NOMO-1 (cell line): Measurements from ENCODE around the gene SYNPO2L.

Experiments used
- DNase-seq, 2 experiments: peaks; one replicate each; lab custom pipeline; 2025; ENCODE audit not compliant: unreplicated experiment in 2 of 2; lab: John Stamatoyannopoulos, UW

Gene SYNPO2L

DNA sequence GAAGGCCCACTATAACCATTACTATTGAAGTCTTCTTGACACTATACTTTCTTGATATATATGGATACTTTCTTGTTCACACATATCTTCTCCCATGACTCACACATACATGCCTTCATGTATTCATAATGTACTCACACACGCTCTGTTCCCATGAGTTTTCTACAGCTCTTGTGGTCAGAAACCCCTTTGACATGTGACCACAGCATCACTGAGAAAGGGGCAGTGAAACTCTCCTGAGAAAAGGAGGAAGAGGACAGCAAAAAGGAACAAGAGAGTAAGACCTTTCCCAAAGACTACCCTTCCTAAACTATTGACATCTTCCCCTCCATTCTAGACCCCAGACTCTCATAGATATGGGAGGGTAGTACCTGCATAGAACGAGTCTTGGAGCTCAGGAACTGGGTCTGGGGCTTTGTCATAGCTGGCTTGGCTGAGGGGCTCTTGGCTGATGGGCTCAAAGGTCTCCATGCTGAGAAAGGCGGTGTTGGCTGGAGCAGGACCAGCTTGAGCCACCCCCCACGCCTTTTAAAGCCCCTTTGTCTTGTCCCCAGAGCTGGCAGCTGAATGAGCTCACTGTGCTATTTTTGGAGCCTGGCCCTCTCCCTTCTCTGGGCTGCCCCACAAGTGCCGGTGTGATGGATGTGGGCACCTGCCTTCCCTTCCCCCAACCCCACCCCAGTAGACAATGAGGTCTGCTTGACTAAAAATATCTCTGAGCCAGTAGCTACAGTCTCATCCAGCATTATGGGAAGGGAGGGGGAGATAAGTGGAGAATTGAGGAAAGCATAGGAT, 5.1 kb downstream of the SYNPO2L start:
- DNase-seq: peak; percentile 40 to 89

DNA sequence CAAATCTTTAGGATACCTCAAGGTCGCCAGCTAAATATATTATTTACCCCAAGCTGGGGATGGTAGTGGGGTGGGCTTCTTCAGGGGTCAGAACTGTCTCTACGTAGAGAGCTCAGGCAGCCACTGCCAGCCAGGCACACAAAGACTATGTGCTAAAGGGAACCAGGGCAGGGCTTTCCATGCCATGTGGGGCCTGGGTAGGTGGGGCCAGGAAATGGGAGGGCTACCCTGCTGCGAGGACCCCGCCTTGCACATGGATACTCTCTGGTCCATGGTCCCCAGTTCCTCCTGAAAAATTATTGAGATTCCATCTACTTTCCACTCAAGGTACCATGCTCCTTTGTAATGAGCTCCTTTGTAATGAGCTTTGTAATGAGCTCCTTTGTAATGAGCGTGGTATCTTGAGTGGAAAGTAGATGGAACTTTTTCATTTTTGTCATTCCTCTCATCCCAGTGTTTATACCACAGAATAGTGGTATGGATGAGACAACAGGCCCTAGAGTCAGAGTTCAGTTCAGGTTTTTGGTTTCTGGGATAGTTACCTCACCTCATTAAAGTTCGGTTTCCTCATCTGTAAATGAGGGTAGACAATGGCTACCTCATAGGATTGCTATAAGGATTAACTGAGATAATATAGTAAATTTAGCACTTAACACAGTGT, 5.8 kb downstream of the SYNPO2L start:
- DNase-seq: no peak

DNA sequence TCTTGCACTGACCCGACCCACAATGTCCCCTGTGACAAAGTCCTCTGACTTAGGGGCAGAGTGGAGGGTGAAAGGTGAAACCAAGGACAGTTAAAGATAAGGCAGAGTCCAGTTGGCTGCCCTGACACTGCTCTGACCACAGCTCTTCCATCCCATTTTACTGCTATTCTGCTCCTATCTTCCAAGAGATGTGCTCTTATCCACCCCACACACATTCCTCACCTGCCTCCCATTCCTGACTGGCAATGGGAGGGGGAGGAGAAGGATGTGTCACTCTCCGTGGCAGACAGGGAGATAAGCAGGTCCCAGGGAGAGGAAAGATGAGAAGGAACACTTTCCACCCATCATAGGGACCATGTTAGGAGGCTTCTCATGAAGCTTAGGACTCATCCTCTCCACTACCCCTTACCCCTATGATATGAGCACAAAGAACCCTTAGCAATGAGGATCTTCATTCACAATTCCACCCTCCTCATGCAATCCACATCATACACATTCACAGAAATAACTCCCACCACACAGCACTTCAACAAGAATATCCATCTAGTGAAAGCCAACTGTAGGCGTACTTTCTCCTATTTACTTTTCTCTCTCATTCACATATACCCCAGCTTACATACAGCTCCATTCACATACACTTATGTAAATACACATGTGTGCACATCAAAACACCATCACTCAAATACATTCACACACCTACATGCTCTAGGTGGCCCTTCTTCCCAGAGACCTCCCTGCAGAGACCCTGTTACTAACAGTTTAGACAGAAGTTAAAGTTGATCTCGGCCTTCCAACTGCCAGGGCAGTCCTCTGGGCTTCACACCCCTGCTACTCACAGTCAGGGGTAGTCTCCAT, 6.6 kb downstream of the SYNPO2L start:
- no peak for DNase-seq

DNA sequence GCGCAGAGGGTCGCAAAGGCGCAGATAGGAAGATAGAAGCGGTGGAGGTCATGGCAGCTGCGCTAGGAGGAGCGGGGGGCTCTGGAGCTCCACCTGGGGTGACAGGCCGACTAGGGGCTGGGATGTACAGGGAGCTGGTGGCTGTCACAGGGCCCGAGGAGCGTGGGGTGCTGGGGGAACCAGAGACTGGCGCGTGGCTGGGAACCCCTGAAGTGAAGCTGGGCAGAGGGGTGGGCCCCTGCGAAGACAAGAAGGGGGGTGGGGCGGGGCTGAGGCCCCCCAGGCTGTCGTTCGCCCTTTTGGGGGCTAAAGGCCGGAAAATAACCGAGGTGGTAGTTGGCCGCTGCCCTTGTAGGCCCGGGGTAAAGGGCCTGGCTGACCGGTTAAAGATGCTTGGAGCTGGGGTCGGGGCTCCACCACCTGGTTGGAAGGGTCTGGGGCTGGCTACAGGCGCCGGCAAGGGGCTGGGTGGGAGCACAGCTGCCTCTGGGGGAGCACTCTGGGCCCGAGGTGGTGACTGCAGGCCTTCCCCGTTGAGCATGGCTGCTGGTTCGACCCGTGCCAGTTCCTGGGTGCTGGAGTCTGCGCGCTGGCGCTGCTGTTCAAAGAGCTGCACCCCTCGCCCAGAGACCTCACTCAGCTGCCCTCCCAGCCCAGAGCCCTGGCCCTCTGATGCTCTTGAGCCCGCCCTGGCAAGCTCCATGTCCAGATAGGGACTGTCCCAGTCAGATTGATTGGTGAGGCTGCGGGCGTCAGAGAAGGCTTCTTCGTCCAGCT, 7.8 kb downstream of the SYNPO2L start:
- DNase-seq: no peak

DNA sequence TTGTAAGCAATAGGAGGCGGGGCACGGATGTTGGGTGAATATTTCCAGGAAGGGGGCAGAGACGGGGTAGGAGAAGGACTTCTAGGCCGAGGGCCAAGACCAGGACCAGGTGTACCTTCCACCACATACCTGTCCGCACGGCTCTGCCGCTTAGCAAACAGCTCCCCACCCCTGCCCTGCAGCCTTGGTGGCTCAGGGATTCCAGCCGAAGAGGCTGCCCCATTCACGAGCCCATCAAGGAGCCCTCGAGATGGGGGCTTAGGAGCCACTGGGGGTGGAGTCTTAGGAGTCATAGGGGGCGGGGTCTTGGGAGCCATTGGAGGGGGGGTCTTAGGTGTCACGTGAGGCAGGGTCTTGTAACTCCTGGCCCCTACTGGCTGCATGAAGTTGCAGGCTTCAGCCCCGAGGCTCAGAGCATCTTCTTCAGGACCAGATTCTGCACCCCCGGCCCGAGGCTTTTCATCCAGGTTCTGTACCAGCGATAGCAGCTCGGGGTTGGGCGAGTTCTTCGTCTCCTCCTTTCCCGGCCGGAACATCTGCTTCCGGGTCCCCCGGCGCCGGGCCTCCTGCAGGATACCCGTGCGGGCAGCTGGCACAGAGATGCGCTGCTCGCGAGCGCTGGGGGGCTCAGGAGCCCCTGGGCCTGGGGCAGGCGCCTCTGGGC, 8.5 kb downstream of the SYNPO2L start:
- DNase-seq: no peak

DNA sequence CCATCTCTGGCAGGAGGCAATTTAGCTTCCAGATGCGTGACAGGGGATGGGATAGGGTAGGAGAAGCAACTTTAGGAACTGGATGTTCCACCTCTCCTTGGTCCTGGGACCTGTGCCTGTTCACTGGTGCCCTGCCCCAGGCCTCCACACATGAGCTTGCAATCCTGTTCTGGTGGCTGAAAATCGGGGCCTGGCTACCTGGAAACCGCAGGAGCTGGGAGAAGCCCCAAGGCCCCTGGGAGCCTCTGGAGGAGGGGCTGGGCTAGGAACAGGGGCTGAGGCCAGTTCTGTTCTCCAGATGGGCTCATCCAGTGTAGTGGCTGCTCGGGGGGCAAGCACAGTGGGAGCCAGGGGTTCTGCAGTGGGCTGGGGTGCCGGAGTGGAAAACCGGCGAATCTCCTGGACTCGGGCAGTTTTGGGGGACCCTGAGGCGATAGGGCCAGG, 9.2 kb downstream of the SYNPO2L start:
- no peak for DNase-seq

DNA sequence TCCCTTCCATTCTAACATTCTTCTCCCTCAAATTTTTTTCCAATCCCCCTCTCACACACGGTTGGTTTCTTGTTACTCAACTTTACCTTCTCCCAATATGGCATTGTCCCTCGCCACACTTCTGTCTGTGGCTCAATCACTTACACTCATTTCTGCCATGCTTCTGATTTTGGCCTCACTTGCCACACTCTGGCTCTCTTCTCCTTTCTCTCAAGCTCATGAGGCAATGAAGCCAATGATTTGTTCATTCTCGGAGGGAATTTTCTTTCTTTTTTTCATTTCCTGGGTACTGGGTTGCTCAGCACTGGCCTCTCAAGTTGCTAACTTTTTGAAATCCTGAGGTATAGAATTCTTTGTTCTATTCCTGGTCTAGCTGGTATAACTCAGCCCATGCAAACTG, 10.6 kb downstream of the SYNPO2L start:
- DNase-seq: peak; percentile 39 to 42

DNA sequence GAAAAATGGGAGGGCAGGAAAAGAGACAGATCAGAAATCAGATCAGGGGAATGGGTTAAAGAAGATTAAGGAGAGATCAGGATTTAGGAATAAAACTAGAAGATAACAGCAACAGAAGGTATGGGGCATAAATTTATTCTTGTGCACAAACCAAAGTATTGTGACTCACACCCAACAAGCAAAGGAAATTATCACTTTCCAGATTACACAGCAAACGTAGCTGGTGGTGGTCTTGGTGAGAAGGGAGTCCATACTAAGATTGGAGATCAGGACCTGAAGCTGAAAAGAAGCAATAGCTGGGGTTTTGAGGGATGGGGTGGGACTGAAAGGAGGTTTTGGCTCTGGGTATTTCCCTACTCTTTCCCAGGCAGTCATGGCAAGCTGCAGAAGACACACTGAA, 11.1 kb downstream of the SYNPO2L start:
- DNase-seq: no peak

DNA sequence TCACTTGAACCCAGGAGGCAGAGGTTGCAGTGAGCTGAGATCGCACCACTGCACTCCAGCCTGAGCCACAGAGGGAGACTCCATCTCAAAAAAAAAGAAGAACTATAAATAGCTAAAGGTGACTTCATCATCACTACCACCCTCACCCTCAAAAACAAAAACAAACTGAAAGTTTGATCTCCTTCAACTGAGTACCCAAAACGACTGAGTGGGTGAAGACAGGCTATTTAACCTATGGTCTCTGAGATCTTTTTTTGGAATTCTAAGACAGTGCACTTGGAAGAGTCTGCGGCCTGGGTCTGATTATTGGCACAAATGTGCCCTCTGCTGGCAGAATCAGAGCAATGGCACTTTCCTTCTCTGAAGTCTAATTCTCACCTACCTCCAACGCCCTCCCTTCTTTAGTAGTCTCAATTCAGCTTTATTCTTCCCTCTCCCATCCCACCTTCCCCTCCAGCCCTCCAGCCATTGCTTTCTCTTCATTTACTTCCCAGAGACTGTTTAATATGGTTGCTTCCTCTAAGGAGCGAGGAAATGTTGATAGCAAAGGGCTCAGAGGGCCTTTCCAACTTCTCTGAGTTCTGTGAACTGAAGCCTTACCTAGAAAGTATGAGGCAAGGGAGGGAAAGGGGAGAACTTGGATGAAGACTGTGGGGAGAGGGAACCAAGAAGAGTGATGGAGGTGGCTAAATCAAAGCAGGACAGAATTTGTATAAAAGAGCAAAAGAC, 11.7 kb downstream of the SYNPO2L start:
- DNase-seq: peak; percentile 23 to 76

DNA sequence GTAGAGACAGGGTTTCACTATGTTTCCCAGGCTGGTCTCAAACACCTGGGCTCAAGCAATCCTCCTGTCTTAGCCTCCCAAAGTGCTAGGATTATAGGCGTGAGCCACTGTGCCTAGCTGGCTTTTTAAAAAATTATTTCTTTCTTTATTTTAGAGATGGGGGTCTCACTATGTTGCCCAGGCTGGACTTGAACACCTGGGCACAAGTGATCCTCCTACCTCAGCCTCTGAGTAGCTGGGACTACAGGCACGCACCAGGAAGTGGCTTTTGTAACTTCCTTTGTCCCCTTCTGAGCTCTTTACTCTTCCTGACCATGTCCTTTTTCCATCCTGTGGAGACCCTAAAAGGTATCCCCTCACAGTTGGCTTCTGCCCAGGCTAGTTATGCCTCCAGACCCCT, 12.5 kb downstream of the SYNPO2L start:
- DNase-seq: no peak

DNA sequence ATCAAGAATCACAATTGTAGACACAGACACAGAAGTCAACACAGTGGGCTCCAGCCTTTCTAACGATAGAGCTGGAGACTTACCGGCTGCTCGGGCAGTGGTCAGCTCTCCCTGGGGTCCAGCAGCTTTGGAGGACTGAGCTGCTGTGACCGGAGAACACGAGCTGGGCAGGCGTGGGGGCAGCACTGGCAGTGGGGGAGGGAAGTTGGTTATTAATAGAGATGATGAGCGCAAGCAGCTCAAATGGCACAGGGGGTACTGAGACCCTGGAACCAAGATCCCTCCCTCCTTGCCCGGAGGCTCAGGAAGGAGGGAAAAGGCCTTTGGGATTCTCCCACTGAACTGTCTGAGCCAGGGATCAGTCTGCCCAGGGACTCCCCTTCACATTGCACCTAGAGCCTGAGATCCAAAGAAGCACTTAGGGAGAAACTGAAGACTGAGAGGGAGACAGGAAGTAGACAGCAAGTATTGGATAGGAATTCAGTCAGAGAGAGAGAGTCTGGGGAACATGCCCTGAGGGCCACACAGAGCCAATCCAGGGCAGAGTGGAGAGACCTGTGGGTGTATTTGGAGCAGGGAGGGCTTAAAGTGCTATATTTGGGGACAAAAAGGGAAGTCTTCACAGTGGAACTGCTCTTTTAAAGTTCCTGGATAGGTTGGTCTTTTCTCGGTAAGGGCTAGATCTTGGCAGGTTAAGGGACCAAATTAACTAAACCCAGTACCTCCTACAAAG, 14.3 kb downstream of the SYNPO2L start, which contains the start of gene MYOZ1:
MYOZ1 (minus strand) TSS at position 147 of the 733 bp plus-strand sequence. CDS start 1,457 bp downstream, outside the sequence.
- DNase-seq: peak; percentile 10 to 35

DNA sequence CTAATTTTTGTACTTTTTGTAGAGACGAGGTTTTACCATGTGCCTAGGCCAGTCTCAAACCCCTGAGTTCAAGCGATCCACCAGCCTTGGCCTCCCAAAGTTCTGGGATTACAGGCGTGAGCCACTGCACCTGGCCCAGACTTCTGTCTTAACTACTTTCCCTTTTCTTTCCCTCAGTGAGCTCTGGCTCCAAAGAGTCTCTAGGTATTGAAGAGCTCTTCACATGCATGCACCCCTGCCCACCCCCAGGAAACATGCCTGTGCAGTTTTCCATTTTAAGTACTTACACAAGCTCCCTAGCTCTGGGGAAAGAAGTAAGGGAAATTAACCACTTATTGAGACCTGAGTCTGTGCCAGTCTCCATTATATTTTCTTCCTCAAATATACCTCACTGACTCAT, 16.5 kb downstream of the SYNPO2L start:
- DNase-seq: no peak

DNA sequence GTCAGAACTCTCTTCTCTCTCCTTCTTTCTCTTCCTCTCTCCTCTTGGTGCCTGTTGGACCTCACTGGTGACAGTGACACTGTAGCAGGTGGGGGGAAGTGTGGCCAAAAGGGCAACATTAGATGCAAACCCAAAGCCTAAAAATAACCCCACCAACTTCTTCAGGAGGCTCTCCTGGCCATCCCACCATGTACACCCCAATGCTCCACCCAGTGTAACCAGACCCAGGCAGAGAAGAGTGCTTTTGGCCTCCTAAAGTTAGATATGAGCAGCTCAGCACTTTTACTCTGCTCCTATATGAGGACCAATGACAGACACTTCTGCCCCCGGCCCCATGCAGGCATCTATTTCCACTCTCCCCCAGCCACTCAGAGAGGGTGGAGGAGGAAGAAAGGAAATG, 20.0 kb downstream of the SYNPO2L start:
- DNase-seq: no peak

DNA sequence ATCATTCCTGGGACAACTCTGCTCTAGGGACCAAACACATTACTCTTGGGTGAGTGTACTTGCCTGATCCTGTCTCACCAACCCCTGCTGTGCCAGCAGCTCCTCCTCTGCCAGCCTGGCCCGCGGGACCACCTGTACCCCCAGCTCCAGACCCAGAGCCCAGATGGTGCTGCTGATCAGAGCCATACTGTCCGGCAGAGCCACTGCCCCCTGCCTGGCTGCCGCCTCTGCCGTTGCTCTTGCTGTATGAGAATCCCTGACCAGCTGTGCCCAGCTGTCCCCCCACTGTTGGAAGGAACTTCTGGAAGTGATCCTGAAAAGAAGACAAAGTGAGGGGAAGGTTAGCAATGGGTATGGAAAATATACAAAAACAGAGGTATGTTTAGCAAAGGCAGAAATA, 21.4 kb downstream of the SYNPO2L start:
- no peak for DNase-seq

DNA sequence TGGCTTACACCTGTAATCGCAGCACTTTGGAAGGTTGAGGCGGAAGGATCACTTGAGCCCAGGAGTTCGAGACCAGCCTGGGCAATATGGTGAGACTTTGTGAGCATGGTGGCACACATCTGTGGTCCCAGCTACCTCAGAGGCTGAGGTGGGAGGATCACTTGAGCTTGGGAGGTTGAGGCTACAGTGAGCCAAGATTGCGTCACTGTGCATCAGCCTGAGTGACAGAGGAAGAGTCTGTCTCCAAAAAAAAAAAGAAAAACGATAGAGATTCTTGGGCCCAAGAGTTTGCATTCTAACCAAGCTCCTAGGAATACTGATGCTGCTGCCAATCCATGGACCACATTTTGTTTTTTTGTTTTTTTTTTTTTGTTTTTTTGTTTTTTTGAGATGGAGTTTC, 26.7 kb downstream of the SYNPO2L start:
- no peak for DNase-seq

DNA sequence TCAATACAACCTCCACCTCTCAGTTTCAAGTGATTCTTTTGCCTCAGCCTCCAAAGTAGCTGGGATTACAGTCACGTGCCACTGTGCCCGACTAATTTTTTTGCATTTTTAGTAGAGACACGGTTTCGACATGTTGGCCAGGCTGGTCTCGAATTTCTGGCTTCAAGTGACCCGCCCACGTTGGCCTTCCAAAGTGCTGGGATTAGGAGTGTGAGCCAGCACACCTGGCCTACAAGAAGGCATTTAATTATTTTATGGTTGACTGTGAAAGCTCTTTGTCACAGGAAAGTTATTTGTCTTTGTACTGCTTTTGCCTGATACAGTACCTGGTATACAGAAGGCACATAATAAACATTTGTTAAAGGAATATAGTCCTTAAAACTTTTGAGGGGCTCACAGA, 27.4 kb downstream of the SYNPO2L start:
- no peak for DNase-seq

DNA sequence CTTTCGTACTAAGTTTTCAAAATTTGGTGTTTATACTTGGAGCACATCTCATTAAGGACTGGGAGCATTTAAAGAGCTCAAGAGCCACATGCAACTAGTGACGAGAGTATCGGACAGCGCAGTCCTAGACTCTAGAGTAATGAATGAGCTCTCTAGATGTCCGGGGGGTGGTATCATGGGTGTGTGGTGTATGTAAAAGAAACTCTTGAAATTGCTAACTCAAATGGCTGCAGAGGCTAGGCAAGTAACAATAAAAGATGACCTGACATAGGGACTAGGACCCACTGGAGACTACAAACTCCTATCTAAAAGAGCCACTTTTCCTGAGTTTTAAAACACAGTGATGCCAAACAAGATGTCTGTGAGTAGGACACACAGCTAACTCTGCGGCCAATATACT, 28.5 kb downstream of the SYNPO2L start:
- no peak for DNase-seq

DNA sequence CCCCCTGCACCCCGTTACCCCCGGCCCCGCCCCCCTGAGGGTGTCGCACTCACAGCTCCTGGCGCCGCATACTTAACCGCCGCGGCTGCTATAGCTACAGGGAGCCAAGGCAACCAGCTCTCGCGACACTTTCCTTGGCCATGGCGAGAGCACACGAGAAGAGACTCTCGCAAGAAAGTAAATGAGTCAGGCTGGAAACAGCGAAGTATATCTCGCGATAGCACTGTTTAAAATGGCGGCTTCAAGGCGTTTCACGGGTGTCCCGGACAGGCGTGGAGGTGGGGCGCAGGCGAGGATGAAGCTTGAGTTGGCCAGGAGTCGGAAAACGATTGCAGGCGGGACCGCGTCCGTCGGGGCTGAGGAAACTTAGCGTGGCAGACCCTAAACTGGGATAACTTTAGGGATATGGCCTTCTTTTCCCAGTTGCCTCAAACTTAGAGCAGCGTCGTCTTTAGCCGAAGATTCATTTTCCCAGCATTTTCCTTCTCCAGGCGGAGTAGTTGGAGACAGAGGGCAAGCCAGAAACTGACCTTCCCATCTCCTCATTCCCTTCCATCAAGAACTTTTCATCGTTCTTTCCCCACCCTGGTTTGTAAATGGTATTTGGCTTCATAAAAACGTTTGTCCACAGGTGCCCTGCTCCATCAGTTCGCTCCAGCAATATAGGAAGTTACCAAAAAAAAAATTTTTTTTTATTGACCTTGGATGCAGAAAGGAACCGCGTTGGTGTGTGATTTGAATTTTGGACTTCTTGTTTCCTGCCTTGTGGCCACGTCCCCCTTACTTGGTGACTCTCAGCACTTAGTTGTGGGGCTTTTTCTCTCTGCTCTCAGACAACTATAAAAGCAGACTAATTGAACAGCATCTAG, 29.7 kb downstream of the SYNPO2L start:
- DNase-seq: peak; percentile 92 to 98
